ENCODE measurements around the gene ARID1A. TPM values are rescaled to one million over a fixed set of nuclear protein-coding genes. Genes with fewer than 3 reads are reported as not detected.
"Not testable (repeated sequence)": the region's sequence is repeated elsewhere in the genome, so short reads cannot be mapped to it uniquely, and the experiment has no call there.

Gene ARID1A
- polyA plus RNA-seq, 1 donor, result 117 TPM

DNA sequence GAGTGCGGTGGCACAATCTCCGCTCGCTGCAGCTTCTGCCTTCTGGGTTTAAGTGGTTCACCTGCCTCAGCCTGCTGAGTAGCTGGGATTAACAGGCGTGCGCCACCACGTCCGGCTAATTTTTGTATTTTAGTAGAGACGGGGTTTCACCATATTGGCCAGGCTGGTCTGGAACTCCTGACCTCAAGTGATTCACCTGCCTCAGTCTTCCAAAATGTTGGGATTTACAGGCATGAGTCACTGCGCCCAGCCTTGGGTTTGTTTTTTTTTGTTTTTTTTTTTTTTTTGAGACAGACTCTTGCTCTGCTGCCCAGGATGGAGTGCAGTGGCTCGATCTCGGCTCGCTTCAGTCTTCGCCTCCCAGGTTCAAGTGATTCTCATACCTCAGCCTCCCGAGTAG, 30.1 kb downstream of the ARID1A start:
- DNase-seq, result not testable (repeated sequence)

DNA sequence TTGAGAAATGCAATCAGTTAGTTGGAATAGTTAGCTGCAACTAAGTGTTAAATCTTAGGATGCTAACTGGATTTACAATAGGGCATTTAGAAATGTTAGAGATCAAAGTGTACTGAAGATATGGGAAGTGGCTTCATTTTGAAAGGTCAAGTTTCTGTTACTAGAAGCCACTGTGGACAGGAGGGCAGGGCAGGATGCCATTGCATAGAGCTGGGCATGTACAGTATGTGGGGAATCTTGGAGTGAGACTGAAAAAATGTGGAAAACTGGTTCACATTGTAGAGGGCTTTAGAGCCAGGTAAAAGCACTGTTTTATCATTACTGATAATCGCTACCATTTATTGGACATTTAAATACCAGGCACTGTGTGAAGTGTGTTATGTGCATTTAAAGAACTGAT, 31.0 kb downstream of the ARID1A start:
- no peak for DNase-seq

DNA sequence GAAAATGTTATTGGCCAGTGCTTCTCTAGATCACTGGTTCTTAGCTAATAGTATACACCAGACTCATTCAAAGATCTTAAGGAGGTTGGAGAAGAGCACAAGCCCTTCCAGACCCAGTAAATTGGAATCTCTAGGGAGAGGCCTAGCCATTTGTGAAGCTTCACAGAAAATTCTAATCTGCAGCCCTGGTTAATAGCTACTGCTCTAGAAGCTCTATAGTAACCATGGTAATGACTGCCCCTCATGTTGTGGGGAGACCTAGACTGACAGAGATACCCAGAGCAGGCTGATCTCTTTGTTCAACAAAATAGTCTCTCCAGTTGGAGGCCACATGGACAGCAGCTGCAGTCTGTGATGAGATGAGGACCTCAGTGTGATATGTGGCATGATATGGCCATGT, 31.7 kb downstream of the ARID1A start:
- no peak for DNase-seq

DNA sequence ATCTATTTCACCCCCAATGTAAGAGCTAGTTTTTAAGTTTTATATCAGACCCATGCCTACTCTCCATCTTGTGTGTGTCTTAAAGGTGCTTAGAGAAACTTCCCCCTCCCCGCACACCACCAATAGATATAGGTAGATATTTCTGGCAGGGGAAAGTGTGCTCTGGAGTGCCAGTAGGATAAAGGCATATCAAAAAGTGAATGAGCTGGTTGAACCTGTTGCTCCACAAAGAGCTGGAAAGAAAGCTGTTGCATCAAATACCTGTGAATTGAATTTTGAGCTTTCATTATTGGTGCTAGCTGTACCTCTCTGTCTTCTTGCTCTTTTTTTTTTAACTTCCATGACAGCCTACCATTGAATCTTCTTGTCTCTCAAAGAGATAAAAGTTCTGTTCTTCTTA, 32.8 kb downstream of the ARID1A start:
- no peak for DNase-seq

DNA sequence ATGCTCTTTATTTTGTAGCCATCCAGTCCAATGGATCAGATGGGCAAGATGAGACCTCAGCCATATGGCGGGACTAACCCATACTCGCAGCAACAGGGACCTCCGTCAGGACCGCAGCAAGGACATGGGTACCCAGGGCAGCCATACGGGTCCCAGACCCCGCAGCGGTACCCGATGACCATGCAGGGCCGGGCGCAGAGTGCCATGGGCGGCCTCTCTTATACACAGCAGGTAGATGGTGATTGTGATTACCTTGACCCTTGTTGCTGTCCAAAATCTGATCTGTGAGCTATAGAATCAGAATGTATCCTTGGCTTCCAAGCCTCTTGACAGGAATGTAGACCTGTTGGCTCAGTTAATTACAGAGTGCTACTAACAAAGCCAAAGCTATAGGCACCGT, 33.8 kb downstream of the ARID1A start:
- no peak for DNase-seq

DNA sequence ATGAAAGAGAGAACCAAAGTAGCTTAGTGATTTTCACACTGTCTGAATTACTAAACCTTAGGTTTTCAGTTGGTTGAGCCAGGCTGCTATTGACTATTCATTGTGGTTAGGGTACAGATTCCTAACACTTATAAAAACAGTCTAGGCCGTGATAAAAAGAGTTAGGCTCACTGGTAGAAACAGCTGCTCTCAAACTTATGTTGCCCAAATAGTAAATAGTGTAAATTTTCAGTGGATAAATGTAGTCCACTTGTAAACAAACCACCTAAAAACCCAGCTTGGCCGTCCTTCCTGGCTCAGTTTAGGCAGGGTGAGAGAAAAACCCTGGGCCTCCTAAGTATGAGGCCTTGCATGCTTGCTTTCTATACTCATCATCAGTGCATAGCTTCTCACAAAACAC, 34.9 kb downstream of the ARID1A start:
- no peak for DNase-seq

DNA sequence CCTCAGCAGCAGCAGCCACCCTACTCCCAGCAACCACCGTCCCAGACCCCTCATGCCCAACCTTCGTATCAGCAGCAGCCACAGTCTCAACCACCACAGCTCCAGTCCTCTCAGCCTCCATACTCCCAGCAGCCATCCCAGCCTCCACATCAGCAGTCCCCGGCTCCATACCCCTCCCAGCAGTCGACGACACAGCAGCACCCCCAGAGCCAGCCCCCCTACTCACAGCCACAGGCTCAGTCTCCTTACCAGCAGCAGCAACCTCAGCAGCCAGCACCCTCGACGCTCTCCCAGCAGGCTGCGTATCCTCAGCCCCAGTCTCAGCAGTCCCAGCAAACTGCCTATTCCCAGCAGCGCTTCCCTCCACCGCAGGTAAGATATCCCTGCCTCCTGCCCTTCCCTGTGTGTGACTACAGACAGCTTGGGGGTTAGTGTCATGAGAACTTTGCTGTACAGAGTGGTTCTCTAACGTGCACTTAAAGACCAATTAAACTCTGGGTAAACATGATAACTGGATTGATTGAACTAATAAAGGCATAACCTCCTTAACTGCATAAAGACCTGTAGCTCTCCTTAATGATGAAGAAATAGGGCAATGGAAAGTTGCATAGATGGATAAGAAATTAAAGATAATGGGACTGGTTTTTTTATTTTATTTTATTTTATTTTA, 35.6 kb downstream of the ARID1A start:
- DNase-seq, result no peak

DNA sequence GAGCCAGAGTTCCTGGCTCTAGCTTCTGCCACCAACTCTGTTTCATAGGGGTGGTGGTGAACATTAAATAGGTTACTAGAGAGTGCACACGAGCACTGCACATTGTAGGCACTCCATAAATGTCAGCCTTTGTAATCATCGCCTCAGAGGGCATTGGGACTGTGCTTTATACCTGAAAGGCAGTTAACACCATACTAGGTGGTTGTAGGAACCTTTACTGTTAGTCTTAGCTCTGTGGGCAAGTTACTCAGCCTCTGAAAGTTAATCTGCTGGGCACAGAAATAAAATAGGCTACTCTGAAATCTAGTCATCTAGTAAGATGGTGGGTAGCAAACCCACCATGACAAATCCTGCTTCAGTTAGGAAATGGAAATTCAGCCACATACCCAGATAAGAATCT, 37.6 kb downstream of the ARID1A start:
- DNase-seq, result no peak

DNA sequence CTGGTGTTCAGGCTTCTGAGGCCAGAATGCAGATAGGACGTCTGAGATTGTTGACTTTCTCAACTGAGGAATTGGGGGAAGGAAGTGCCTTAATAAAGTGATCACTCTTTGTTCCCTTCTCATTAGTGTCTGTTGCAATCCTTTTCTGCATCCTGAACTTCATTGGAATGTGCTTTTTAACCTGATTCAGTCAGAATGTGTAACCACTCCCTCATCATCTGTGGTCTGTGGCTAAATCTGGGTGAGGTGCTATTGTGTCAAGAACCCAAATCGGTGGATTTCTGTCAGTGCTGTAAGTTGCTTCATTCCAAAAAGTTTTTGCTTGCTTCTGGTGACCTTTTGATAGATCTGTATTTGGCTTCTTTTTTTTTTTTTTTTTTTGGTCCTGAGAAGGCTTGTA, 38.2 kb downstream of the ARID1A start:
- no peak for DNase-seq

DNA sequence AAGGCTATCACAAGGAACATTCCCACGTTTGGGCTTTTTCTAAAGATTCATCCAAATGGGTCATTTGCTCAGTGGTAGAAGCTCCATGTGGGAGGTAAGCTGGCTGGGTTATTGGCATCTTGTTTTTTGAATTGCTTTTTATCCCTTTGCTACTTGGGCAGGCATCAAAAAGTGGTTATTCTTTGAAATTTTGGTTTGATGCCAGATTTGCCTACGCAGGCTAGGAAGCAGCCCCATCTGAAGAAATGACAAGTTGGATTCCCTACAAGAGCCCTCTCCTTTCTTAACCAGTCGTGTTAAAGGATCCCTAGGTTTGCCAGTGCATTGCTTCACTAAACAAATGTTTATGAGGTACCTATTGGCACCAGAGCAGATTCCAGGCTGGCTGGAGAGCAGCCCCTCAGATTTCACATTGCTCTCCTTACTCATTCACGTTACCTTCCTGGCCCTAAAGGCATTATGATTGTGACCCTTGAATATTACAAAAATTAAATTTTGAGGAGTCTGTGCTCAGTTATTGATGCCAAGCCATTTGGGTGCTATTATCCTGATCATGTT, 38.8 kb downstream of the ARID1A start:
- DNase-seq, result no peak

DNA sequence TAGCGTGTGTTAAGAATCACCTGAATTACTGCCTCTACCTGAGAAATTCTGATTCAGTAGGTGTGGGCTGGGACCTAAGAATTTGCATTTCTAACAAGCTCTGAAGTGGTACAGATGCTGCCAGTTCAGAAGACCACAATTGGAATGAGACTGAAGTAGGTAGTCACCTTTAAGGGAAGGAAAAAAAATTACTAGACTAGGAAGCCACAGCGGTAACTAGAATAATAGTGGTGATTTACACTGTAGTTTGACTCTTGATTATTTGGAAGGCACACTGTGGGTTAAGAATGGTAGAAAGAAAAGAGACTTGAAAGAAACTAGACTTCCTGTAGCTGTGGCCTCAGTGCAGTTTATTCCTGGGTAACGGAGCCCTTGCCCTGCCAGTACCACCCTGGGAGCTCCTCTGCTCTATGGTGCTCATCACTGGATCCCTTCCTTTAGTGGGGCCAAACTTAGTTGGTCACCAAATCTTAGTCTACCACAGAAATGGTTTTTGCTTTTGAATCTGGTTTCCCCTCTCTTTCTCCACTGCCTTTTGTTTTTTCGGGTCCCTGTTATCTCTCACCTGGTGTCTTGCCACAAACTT, 43.6 kb downstream of the ARID1A start:
- DNase-seq, result no peak

DNA sequence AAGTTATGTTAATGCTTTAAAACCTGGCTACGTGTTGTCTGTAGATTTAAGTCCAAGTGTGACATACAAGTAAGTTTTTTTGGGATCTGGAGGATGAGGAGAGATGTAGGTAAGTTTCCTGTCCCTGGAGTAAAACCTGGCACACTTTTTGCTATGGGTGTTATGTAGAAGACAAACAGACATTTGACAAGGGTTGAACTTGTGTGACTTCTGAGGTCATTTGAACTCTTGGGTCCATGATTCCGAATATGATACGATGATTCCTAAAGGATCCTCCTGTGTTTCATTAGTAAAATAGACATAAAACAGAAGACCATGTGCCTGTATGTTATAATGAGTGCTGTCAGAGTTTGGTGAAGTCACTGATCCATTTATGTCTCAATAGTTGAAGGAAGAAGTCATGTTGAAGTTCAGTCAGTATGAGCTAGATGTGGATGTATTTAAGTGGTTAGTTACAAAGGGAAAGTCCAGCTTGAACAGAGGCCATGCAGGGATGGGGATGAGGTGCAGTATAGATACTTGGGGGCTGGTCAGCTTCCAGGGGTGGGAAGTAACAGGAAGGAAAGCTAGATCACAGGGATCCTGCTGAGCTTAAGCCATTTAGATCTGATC, 44.3 kb downstream of the ARID1A start:
- no peak for DNase-seq

DNA sequence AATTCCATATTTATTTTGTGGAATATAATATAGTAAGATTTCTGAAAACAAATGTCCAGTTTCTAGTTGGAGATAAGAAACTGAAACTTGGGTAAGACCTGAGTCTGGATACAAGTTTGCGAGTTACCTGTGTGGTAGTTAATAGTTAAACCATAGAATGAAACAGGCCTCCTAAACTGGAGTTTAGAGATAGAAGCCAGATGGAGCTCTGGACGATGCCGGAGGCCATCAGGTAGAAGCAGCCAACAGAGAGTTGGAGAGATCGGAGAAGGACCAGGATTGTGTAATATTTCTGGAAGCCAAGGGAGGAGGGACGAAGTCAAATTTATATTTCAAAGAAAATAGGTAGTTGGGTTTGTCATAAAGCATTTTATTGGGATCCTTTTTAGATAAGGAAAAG, 45.1 kb downstream of the ARID1A start:
- no peak for DNase-seq

DNA sequence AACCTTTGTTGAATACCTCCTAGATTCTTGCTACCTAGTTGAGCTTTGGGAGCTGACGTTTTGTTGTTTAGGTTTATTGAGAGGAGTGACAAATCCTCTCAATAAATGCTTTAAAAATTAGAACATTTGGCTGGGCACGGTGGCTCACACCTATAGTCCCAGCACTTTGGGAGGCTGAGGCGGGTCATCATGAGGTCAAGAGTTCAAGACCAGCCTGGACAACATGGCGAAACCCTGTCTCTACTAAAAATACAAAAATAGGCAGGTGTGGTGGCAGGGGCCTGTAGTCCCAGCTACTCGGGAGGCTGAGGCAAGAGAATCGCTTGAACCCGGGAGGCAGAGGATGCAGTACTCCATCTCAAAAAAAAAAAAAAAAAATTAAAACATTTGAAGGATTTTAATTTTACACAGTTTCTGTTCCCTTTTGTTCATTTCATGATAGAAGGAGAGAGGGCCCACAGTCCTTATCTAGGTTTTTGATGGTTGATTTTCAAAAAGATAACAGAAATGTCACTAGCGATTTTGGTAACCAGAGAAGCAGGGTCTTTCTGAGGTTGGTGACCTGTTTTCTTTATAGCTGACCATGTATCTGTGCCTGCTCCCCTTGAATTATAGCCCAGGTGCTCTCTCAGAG, 47.7 kb downstream of the ARID1A start:
- DNase-seq, result no peak

DNA sequence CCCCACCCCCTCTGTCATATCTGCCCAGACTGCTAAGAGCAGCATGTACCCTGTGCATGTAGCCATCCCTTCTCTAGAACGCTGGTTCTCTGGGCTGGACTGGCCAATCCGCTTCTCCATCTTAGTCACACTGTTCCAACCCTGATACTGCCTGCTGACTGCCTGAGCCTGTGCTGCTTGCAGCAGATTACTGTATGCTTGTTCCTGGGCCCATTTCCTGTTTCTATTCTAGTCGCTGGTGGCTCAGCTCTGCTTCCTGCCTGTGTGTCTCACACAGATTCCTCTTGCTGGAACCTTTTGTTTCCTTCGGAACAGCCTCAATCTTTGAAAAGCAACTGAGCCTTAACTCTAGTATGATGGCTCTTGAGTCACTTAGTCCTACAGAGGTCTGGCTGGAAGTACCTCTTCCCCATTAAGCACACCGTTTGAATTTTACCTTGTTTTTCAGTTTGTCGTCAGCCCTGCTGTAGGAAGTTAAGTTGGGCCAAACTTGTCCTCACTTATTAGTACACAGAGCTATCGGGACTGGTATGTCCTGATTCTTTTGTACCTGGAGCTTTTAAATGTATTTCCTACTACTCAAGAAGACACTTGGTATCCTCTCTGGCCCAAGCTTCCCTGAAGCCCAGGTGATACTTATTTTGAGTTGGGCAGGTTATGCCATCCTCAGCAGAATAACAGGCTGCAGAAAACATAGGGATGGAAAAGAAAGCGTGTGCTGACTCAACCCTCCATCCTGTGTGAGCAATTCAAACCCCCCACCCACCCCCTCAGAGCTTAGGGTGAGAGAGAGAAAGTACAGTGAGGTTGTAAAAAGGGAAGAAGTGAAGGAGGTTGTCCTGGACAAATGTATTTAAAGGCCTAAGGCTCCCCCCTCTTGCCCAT, 48.5 kb downstream of the ARID1A start:
- DNase-seq, result no peak

DNA sequence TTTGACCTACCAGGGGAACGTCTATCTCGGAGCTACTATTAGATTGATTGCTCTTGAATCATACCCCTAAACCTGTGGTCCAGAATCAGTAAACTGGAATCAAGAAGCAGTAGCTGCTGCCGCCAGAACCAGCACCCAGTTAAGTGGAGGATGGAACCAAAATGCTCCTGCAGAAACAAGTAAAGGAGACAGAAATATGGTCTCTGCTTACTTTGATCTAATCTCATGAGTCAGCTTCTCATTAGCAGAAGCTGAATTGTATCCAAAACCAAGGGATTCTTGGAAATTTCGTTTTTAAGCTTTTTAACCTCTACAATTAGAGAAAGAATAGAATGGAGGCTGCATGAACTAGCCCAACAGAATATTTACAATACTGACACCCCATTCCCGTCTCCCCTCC, 49.4 kb downstream of the ARID1A start:
- no peak for DNase-seq

DNA sequence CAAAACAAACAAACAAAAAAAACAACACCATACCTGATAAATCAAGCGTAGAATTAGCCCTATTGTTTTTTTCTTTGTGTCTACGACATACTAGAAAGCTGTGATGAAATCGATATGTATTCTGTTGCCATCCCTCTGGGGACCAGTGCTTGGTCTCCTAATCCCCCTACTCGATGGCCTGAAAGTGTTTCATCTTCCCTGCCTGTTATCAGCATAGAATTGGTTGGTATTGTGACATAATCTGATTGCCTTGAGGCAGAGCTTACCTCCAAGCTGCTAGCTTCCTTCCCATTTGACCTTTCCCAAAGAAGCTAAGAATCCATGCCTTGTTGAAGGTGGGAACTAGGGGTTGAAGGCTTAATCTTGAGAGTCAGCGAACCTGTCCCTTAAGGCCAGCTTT, 51.2 kb downstream of the ARID1A start:
- no peak for DNase-seq

DNA sequence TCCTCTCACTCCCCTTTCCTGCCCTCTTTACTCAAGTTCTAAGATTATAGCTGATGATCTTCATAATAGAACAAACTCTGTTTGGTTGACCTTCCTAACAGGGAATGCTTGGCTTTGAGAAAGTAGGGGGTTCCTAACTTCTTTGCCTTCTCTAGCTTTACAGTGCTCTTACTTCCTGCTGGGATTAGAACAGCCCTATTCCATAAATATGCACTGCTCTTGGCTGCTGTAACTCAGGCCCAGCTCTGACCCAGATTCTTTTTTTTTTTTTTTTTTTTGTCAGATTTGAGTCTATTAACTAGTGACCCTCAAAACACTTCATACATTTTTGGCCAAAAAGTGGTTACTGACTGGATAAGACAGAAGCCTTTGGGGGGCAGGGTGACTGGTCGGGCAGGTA, 52.5 kb downstream of the ARID1A start:
- no peak for DNase-seq

DNA sequence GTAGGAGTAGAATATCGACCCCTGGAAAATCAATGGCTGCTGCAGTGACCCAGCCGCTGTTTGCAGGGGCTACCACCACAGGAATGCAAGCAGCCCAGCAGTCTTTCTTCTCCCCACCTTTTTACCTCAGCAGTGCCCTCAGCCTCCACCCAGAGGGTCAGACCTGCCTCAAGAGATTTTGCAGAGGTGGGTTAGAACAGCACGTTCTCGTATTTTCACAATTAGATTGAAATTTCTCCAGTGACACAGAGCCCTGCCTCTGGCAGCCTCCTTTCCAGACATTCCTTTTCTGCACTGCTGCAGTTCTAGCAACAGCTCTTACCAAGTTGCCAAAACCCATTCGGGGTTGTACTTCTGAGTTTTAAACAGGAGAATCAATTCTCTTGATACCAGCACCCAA, 53.6 kb downstream of the ARID1A start:
- DNase-seq, result no peak

DNA sequence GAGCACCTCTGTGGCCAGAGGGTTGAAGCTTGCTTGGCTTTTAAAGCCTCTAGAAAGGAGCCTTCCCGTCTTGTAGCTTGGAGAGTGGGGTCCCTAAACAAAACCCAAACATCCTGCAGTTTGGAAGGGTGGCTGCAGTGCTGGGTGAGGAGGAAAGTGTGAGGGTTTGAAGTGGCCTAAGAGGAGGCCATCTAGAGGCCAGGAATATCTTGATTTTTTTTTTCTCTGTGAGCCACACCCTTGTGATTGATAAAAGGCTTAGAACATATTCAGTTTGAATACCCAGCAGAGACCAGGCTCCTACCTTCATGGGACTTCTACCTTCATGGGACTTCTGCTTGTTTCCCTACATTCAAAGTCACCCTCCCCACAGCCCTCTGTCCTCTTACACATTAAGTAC, 54.6 kb downstream of the ARID1A start:
- DNase-seq, result no peak

DNA sequence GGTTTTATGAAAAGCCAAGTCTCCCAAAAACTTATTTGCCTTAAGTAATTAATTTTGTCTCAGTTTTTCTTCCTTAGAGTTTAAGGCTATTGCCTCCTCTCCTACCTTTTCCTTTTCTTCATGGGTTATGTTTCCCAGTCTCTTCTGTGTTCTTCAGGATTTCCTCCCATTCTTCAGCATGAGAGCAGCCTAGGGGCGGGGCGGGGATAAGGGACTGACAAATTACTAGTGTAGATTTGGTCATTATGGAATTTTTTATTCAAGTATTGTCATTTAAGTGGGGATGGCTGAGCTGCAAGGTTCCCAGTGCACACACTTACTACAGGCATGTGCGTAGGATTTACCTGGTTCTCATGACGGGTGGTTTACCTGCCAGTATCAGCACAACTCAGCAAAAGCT, 56.7 kb downstream of the ARID1A start:
- no peak for DNase-seq
